ENCODE results near the gene FAM25A.

DNA sequence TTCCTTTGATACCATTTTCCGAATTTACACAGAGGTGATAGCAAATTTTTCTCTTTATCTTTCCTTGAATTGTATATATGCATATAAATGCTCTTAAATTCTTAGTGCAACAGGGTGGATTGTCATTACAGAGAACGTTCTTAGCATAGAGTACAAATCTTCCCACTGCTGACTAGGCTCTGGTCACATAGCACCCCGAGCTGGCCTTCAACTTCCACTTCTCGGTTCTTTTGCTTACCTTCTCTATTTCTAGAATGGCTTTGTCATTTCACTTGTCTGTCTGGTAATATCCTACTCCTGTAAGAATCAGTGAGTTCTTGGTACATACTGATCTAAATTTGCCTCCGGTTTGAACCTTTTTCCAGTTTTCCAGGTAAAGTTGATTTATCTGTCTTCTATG is 38.4 kb upstream of the FAM25A start:
- no peak for TF ChIP-seq CTCF (IDR thresholded peaks at IDR 0.05)
- TF ChIP-seq POLR2AphosphoS5 (IDR thresholded peaks at IDR 0.05; ENCODE audit: low read depth, low read length) = no peak
- no peak for TF ChIP-seq REST (IDR thresholded peaks at IDR 0.05; ENCODE audit: insufficient read depth in 1 of 2, low read depth in 2 of 2, low read length in 1 of 2)
